HG03064 (cell line): ENCODE data around the gene PEX16.
"Not testable (repeated sequence)": the region's sequence is repeated elsewhere in the genome, so short reads cannot be mapped to it uniquely, and the experiment has no call there.

Source experiments
- ATAC-seq: cut with Tn5 transposase; IDR thresholded peaks from one replicate; pipeline ENCODE4 v1.9.1; 2021; ENCODE audit warnings: low read depth; ENCODE audit not compliant: unreplicated experiment

Gene PEX16

GRCh38 chr11:45900916-45901617 lies 16.6 kb downstream of the PEX16 start:
- ATAC-seq: no peak

- ATAC-seq: not testable (repeated sequence)
Observed at GRCh38 chr11:45900175-45900800, 17.4 kb downstream of the PEX16 start.

- ATAC-seq: no peak
Observed at GRCh38 chr11:45899448-45900174, 18.1 kb downstream of the PEX16 start.

GRCh38 chr11:45899086-45899447 lies 18.6 kb downstream of the PEX16 start:
- no peak for ATAC-seq

- ATAC-seq: no peak
Observed at GRCh38 chr11:45897556-45897955, 20.1 kb downstream of the PEX16 start.

- no peak for ATAC-seq
Observed at GRCh38 chr11:45896422-45896984, 21.2 kb downstream of the PEX16 start.

- no peak for ATAC-seq
Observed at GRCh38 chr11:45895553-45896259, 22.0 kb downstream of the PEX16 start.

- ATAC-seq: no peak
Observed at GRCh38 chr11:45894555-45895247, 23.0 kb downstream of the PEX16 start.

GRCh38 chr11:45892856-45893255 lies 24.8 kb downstream of the PEX16 start:
- ATAC-seq: no peak

GRCh38 chr11:45890886-45891550 lies 26.7 kb downstream of the PEX16 start:
- ATAC-seq: no peak

- ATAC-seq: no peak
Observed at GRCh38 chr11:45889966-45890365, 27.7 kb downstream of the PEX16 start.

GRCh38 chr11:45889555-45889954 lies 28.1 kb downstream of the PEX16 start:
- ATAC-seq: no peak

- no peak for ATAC-seq
Observed at GRCh38 chr11:45887587-45887986, 30.1 kb downstream of the PEX16 start.

- ATAC-seq: no peak
Observed at GRCh38 chr11:45886816-45887520, 30.7 kb downstream of the PEX16 start.

- ATAC-seq: no peak
Observed at GRCh38 chr11:45885921-45886721, 31.6 kb downstream of the PEX16 start.

- peak; percentile 63 for ATAC-seq
Observed at GRCh38 chr11:45885274-45885920, 32.3 kb downstream of the PEX16 start, which contains the start of gene MAPK8IP1. Gene MAPK8IP1, plus strand, starts transcription at chr11:45885651. Its CDS starts 170 bp downstream, at chr11:45885821.

GRCh38 chr11:45884596-45885185 lies 33.0 kb downstream of the PEX16 start:
- no peak for ATAC-seq
